GM20000 (cell line): ENCODE measurements around the gene DUOX2.

Experiments
- DNase-seq: peaks from one replicate; pipeline ENCODE4 v3.0.0; 2012; ENCODE audit warnings: low spot score
- TF ChIP-seq, protein P1 (sequence below): IDR thresholded peaks from 2 replicates; pipeline ENCODE4 v1.5.1; 2012; ENCODE audit warnings: mild to moderate bottlenecking, control low read depth; ENCODE audit errors: extremely low read depth, missing control alignments

The DUOX2 gene

DNA sequence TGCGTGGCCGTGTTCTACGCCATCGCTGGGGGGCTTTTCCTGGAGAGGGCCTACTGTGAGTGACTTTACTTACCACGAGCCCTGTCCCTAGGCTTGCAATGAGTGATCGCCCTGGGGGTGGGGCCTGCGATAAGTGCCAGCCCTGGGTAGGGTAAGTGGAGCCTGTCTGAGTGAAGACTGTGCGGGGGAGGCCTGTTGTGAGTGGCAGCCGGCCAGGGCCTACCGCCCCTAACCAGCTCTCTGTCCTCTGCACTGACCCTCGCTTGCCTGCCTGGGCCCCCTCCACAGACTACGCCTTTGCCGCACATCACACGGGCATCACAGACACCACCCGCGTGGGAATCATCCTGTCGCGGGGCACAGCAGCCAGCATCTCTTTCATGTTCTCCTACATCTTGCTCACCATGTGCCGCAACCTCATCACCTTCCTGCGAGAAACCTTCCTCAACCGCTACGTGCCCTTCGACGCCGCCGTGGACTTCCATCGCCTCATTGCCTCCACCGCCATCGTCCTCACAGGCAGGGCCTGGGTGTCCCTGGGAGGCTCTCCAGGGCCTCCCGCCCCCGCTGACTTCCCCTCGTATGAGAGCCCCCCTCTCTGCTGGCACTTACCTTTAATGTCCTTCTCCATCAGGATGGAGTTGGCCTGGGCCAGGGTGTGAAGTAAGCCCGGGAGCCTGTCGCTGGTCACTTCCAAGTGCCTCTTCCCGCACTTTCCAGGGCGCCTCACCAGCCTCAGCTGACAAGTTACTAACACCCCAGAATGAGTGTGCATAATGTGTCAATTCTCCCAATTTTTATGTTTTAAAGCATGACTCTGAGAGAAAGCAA, 38.2 kb upstream of the DUOX2 start:
- no peak for DNase-seq
- TF ChIP-seq, protein P1, sequence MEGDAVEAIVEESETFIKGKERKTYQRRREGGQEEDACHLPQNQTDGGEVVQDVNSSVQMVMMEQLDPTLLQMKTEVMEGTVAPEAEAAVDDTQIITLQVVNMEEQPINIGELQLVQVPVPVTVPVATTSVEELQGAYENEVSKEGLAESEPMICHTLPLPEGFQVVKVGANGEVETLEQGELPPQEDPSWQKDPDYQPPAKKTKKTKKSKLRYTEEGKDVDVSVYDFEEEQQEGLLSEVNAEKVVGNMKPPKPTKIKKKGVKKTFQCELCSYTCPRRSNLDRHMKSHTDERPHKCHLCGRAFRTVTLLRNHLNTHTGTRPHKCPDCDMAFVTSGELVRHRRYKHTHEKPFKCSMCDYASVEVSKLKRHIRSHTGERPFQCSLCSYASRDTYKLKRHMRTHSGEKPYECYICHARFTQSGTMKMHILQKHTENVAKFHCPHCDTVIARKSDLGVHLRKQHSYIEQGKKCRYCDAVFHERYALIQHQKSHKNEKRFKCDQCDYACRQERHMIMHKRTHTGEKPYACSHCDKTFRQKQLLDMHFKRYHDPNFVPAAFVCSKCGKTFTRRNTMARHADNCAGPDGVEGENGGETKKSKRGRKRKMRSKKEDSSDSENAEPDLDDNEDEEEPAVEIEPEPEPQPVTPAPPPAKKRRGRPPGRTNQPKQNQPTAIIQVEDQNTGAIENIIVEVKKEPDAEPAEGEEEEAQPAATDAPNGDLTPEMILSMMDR = no peak

DNA sequence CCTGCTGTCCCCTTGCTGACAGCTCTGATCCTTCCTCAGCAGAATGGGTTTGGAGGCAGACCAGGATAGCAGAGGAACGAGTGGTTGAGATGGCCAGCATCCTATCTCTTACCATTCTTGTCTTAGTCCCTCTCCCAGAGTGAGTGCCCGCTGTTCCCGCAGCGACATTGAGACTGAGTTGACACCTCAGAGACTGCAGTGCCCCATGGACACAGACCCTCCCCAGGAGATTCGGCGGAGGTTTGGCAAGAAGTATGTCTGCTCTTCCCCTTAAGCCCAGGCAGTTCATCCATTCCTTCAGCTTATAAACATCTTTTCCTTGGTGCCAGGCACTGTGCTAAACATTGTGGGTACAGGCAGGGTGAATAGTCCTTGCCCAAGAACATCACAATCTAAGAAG, 37.0 kb upstream of the DUOX2 start:
- no peak for DNase-seq
- TF ChIP-seq, protein P1 = no peak

- no peak for DNase-seq
- TF ChIP-seq, protein P1 = no peak
These were observed 36.5 kb upstream of the DUOX2 start for GRCh38 chr15:45150481-45150880.

GRCh38 chr15:45149060-45149459, 35.1 kb upstream of the DUOX2 start:
- DNase-seq = no peak
- TF ChIP-seq, protein P1 = no peak

GRCh38 chr15:45148076-45149059, 34.4 kb upstream of the DUOX2 start:
- no peak for DNase-seq
- TF ChIP-seq, protein P1 = no peak

DNA sequence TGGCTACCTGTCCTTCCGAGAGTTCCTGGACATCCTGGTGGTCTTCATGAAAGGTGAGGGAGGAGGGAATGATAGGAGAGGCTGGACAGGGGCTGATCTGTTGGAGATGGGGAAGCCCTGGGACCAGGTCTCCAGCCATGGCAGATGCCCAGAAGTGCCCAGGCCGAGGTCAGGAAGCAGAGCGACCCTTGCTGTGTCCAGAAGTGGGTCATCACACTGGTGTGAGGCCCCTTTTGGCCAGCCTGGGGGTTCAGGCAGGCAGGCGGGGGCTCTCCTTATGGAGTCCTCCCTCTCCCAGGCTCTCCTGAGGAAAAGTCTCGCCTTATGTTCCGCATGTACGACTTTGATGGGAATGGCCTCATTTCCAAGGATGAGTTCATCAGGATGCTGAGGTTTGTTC, 33.6 kb upstream of the DUOX2 start:
- TF ChIP-seq, protein P1 = no peak
- no peak for DNase-seq

DNA sequence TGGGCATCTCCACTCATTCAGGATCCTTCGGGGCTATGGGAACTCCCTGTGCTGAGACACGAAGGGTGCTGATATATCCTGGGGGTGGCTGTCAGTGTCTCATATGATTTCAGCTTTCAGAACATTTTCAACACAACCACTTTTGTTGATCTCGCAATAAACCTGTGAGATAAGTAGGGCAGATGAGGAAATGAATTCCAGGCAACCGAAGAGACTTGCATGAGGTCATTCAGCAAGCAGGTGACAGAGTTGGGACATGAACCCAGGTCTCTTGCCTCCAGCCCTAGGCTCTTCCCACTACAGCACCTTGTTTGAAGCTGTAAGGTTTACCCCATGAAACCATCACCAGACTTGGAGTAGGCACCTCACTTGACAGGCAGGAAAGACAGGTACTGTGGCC, 32.4 kb upstream of the DUOX2 start:
- no peak for DNase-seq
- TF ChIP-seq, protein P1 = no peak
